Activated B cell treated with CpG ODN at 0.5 μM for 24 hours (primary cell): Measurements from ENCODE around the gene AP1M2. TPM values are rescaled to one million over a fixed set of nuclear protein-coding genes. Genes with fewer than 3 reads are reported as not detected.

Experiments used
- ATAC-seq: fragments of 200-7000 bp; cut with Tn5 transposase; one replicate; pipeline ENCODE4 v1.10.0; 2021; ENCODE audit warnings: low read depth, mild to moderate bottlenecking, moderate library complexity
- CTCF ChIA-PET: fragments of 350-600 bp; sonication (Branson Sonifier 250); formaldehyde crosslinking; loops from one replicate; lab custom pipeline; 2021; ENCODE audit warnings: antibody characterized with exemption; lab: Charles Lee
- POLR2A ChIA-PET: fragments of 350-600 bp; sonication (Branson Sonifier 250); formaldehyde crosslinking; loops from one replicate; lab custom pipeline; 2021; ENCODE audit warnings: antibody characterized with exemption; lab: Charles Lee
- DNase-seq: peaks from one replicate; pipeline ENCODE4 v3.0.0; 2022
- H3K27ac Mint-ChIP-seq: one replicate; pipeline ENCODE4 v1.8.0; 2020; ENCODE audit warnings: mixed read lengths
- H3K27me3 Mint-ChIP-seq: one replicate; pipeline ENCODE4 v1.8.0; 2021; ENCODE audit warnings: mixed read lengths
- H3K36me3 Mint-ChIP-seq: one replicate; pipeline ENCODE4 v1.8.0; 2021; ENCODE audit warnings: low read depth, mixed read lengths
- H3K4me1 Mint-ChIP-seq: one replicate; pipeline ENCODE4 v1.8.0; 2021; ENCODE audit warnings: mixed read lengths
- H3K4me3 Mint-ChIP-seq: one replicate; pipeline ENCODE4 v1.8.0; 2020; ENCODE audit warnings: mild to moderate bottlenecking, mixed read lengths
- H3K9me3 Mint-ChIP-seq: one replicate; pipeline ENCODE4 v1.8.0; 2020; ENCODE audit warnings: mixed read lengths
- intact Hi-C: fragments of 100-400 bp; cut with micrococcal nuclease; formaldehyde crosslinking; loops from one replicate; pipeline ENCODE4 v1.15.1; 2024
- total RNA-seq: library from RNA; stranded (reverse); gene quantifications from 2 replicates; pipeline ENCODE4 v1.2.3, GENCODE V29; 2022
- TF ChIP-seq, protein P1 (sequence below): fragments of 200-600 bp; IDR thresholded peaks from one replicate; pipeline ENCODE4 v1.8.0; 2022; ENCODE audit warnings: antibody characterized with exemption, mild to moderate bottlenecking

Gene AP1M2
- total RNA-seq, 1 donor from 2014 or later = not detected

DNA sequence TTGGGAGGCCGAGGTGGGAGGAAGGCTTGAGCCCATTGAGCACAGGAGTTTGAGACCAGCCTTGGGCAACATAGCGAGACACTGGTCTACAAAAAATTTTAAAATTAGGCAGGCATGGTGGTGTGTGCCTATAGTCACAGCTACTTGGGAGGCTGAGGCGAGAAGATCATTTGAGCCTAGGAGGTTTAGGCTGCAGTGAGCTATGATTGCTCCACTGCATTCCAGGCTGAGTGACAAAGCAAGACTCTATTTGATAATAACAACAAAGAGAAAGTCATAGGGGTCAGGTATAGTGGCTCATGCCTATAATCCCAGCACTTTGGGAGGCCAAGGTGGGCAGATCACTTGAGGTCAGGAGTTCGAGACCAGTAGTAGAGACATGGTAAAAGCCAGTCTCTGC lies 33.7 kb upstream of the AP1M2 start:
- Mint-ChIP-seq H3K4me1 (peaks cover 53% of the 10 kb centered on the region), H3K4me3 (no peak overlapping the region)
- CTCF ChIA-PET = interaction anchor here (1.1 to 1.9 kb wide), 2 partner anchors 24 to 40 kb away, joined by 3 to 7 read pairs; no protein-coding TSS in a partner anchor

DNA sequence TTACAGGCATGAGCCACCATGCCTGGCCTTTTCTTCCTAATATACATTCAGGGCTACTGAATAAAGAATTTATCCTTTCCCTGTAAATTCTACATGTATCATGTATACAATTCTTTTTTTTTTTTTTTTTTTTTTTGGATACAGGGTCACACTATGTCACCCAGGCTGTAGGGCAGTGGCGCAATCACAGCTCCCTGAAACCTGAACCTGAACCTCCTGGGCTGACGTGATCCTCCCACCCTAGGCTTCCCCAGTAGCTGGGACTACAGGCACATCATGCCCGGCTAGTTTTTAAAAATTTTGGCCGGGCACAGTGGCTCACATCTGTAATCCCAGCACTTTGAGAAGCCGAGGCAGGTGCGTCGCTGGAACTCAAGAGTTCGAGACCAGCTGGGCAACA lies 31.7 kb upstream of the AP1M2 start:
- no peak for DNase-seq
- peaks cover 47% of the 10 kb centered on the region for H3K36me3 Mint-ChIP-seq
- no peaks in the 10 kb centered on the region for H3K27me3 Mint-ChIP-seq
- H3K4me3 Mint-ChIP-seq = no peak overlapping the region
- peaks cover 53% of the 10 kb centered on the region for H3K4me1 Mint-ChIP-seq
- H3K9me3 Mint-ChIP-seq = no peaks in the 10 kb centered on the region
- intact Hi-C loops = no loop called here
- CTCF ChIA-PET = interaction anchor here (1.0 kb wide), 1 partner anchor 37 kb away, joined by 4 read pairs; no protein-coding TSS in a partner anchor
- H3K27ac Mint-ChIP-seq = peak overlapping the region; percentile 18
- POLR2A ChIA-PET = interaction anchor here (0.6 to 1.6 kb wide), 5 partner anchors 15 to 471 kb away, joined by 4 to 15 read pairs (median 5); partner anchors contain the start of gene LDLR
- TF ChIP-seq, protein P1, sequence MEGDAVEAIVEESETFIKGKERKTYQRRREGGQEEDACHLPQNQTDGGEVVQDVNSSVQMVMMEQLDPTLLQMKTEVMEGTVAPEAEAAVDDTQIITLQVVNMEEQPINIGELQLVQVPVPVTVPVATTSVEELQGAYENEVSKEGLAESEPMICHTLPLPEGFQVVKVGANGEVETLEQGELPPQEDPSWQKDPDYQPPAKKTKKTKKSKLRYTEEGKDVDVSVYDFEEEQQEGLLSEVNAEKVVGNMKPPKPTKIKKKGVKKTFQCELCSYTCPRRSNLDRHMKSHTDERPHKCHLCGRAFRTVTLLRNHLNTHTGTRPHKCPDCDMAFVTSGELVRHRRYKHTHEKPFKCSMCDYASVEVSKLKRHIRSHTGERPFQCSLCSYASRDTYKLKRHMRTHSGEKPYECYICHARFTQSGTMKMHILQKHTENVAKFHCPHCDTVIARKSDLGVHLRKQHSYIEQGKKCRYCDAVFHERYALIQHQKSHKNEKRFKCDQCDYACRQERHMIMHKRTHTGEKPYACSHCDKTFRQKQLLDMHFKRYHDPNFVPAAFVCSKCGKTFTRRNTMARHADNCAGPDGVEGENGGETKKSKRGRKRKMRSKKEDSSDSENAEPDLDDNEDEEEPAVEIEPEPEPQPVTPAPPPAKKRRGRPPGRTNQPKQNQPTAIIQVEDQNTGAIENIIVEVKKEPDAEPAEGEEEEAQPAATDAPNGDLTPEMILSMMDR = no peak
- no peak for ATAC-seq

More for the DNA sequence above, 33.7 kb upstream of the AP1M2 start:
- peaks cover 46% of the 10 kb centered on the region for H3K36me3 Mint-ChIP-seq
- peak overlapping the region; percentile 61 for H3K27ac Mint-ChIP-seq
- H3K9me3 Mint-ChIP-seq = no peaks in the 10 kb centered on the region
- POLR2A ChIA-PET = interaction anchor here (1.1 kb wide), 1 partner anchor 18 kb away, joined by 3 read pairs; no protein-coding TSS in a partner anchor
- no peak for ATAC-seq
- intact Hi-C loops = no loop called here
- no peaks in the 10 kb centered on the region for H3K27me3 Mint-ChIP-seq
- no peak for DNase-seq
- TF ChIP-seq, protein P1 = no peak

DNA sequence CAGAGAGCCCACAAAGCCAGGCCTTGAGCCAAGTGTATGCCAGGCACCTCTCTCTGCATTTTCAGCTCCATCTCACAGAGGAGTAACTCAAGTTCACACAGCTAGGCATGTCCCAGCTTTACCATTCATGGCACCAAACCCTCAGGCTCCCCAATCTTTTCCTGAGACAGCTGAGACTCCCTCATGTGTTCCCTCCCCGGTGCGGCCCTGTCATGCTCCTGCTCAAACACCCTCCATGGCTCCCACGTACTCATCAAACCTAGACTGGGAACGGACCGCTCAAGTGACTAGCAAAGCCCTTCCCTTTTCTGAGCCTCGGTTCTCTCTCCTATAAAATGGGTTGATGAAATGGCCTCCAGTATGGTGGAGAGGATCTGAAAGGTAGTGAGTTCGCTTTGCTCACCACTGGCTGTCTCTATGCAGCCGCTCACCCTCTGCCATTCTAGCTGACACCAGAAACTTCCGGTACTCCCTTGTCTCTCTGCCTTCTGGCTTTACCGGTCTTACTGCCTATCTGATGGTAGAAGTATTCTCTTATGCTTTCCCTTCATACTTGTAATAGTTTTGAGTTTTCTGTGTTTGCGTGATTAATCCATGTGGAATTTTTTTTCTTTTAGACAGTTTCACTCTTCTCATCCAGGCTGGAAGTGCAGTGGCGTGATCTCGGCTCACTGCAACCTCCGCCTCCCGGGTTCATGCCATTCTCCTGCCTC lies 30.5 kb upstream of the AP1M2 start:
- H3K9me3 Mint-ChIP-seq = no peaks in the 10 kb centered on the region
- H3K36me3 Mint-ChIP-seq = peaks cover 51% of the 10 kb centered on the region
- CTCF ChIA-PET = interaction anchor here (1.5 to 2.2 kb wide), 2 partner anchors 27 to 82 kb away, joined by 6 to 10 read pairs; no protein-coding TSS in a partner anchor
- TF ChIP-seq, protein P1 = no peak
- DNase-seq = no peak
- ATAC-seq = no peak
- H3K4me1 Mint-ChIP-seq = peaks cover 57% of the 10 kb centered on the region
- H3K27me3 Mint-ChIP-seq = no peaks in the 10 kb centered on the region
- POLR2A ChIA-PET = interaction anchor here (0.5 to 2.8 kb wide), 2 partner anchors 14 to 28 kb away, joined by 4 to 35 read pairs; no protein-coding TSS in a partner anchor
- intact Hi-C loops = no loop called here
- peak overlapping the region; percentile 67 for H3K27ac Mint-ChIP-seq
- H3K4me3 Mint-ChIP-seq = no peak overlapping the region

DNA sequence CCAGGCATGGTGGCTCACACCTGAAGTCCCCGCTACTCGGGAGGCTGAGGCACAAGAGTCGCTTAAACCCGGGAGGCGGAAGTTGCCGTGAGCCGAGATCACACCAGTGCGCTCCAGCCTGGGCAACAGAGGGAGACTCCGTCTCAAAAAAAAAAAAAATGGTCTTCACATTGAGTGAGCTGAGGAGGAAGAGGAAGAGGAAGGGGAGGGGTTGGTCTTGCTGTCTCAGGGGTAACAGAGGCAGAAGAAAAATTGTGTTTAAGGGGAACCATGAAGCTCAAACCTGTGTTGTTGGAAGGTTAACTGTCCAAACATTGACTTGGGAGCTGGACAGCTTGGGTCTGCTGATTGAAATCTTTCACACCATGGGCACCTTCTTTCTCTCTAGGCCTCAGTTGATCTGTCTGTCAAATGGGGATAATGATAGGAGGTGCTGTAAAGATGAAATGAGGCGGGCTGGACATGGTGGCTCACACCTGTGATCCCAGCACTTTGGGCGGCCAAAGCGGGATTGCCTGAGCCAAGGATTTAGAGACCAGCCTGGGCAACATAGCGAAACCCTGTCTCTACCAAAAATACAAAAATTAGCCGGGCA lies 28.4 kb upstream of the AP1M2 start:
- Mint-ChIP-seq H3K4me3 (peak overlapping the region; percentile 67), H3K4me1 (peaks cover 53% of the 10 kb centered on the region), H3K27me3 (no peaks in the 10 kb centered on the region), H3K9me3 (no peaks in the 10 kb centered on the region), H3K27ac (peak overlapping the region; percentile 79), H3K36me3 (peaks cover 39% of the 10 kb centered on the region)
- ATAC-seq (peak; percentile 64), DNase-seq (no peak)
- ChIA-PET POLR2A (interaction anchor here (0.7 to 2.8 kb wide), 4 partner anchors 10 to 28 kb away, joined by 4 to 35 read pairs (median 8); no protein-coding TSS in a partner anchor), CTCF (interaction anchor here (1.6 to 2.2 kb wide), 2 partner anchors 29 to 35 kb away, joined by 4 to 10 read pairs; no protein-coding TSS in a partner anchor)
- TF ChIP-seq, protein P1 = no peak
- intact Hi-C loops = no loop called here
